Inferior parietal cortex (tissue), 1 donor: Measurements from ENCODE around the gene HMGCLL1.

ENCODE experiments used
- DNase-seq: peaks from one replicate; pipeline ENCODE4 v3.0.0-alpha.2; 2016; ENCODE audit errors: extremely low spot score

HMGCLL1 gene

DNA sequence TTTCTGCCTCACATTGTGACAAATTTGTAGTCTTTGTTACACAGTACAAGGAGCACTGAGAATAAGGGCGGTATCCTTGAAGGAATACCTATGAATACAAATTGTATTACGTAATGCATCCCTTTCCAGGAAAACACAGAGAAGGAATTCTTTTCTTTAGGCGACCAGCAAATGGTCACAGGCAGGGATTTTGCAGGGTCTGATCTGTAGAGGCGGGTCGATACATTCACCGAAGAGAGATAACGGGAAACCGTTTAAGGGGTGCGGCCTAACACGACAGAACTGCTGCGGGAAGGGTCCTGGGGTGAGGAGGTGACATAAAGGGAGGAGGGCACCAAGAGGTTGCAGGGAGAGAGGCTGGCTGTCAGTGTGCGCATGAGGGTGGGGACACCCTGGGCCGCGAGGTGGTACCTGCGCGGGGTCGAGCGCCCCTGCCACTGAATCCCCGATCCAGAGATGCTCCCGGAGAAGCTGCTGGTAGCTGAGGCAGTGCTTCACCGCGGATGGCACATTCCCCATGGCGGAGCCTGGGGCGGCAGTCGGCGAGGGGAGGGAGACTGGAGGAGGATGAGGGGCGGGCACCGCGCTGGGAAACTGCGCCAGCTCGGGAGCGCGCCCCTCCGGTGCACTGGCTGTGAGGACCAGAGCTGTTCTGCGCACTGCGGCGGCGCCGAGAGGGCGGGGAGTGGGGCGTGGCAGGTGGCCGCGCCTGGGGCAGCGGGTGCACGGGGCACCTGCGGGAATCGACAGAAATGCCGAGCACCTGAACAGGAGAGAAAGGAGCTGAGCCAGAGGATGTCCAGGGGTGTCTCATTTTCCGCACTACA is at the start of gene HMGCLL1:
HMGCLL1 (minus strand) TSS at position 656 of the 827 bp plus-strand sequence; CDS start at position 519, 137 bp downstream.
- DNase-seq, result peak; percentile 57

DNA sequence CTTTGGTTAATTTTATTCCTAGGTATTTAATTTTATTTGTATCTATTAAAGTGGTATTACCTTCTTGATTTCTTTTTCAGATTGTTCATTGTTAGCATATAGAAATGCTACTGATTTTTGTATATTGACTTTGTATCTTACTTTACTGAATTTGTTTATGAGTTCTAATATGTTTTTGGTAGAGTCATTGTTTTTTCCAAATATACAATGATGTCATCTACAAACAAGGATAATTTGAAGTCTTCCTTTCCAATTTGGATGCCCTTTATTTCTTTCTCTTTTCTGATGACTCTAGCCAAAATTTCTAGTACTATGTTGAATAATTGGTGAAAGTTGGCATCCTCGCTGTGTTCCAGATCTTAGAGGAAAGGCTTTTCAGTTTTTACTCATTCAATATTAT is 43.0 kb upstream of the HMGCLL1 start:
- DNase-seq, result no peak

DNA sequence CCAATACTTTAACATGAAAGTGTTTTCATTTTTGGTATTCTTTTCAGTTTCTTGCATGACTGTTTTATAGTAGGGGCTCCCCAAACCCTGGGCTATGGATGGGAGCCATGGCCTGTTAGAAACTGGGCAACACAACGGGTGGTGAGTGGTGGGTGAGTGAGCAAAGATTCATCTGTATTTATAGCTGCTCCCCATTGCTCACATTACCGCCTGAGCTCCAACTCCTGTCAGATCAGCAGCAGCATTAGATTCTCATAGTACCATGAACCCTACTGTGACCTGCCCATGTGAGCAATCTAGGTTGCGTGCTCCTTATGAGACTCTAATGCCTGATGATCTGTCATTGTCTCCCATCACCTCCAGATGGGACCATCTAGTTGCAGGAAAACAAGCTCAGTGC is 42.3 kb upstream of the HMGCLL1 start:
- DNase-seq, result no peak

DNA sequence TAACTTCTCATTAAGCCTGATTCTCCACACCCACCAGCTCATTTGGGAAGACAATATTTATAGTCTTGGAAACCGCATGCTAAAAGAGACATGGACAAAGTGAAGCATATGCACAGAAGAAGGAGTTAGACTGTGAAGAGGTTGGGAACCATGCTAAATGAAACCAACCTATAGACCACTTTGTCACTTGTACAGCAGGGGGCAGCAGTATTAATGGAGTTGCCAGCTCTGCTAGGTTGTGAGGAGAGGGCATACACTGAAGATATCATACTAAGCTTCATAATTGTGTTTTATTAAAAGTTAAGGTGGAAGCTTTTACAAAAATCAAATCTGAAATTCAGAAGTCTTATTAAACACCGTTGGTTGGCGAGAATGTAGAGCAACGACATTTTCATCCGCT is 38.3 kb upstream of the HMGCLL1 start:
- DNase-seq, result no peak

DNA sequence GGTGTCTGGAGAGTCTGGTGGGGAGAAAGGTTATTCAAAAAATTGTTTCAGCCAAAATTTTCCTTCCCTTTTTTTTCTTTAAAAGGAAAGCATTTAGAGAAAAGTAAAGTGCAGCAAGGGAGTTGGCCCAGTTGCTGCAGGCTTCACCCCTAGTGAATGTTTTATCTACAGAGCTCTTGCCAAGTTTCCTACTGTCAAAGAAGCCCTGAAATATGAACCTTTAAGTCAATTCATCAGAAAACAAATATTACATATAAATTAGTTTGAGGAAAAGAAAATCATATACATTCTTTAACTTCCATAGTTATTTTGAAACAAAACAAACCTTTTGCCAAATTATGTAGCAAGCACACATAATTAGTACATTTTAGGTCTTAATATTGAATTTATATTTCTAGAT is 25.0 kb upstream of the HMGCLL1 start:
- DNase-seq, result no peak

DNA sequence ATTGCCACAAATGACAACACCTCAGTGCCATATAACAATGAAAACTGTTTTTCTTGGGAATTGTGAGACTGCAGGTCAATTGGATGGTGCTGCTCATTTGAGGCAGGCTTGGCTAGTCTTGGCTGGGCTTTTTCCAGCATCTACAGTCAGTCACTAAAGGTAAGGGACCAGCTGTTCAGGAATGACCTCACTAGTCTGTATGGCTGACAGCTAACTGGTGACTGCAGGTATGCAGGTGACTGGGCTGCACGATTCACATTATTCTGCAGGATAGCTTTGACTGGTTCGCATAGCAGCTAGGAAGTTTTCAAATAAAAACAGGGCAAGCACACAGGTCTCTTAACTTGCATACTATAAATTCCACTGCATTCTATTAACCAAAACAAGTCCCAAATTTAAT is 22.1 kb upstream of the HMGCLL1 start:
- no peak for DNase-seq

DNA sequence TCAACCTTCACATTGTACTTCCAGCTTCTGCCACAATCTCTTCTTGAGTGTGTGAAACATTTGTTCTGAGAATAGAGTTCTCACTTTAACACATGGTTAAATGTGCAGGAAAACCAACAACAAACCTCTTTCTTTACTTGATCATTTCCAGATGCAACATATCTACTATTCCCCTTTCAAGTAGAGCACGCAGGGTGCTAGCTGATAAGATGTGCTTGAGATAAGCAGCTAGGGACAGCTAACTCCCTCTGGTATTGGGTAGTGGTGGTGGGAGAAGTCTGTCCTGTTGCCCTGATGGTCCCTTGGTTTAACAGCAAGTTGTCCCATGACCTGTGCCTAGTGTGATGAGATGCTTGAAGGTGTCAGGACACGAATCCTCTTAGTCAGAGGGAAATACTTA is 15.4 kb upstream of the HMGCLL1 start:
- DNase-seq, result no peak

DNA sequence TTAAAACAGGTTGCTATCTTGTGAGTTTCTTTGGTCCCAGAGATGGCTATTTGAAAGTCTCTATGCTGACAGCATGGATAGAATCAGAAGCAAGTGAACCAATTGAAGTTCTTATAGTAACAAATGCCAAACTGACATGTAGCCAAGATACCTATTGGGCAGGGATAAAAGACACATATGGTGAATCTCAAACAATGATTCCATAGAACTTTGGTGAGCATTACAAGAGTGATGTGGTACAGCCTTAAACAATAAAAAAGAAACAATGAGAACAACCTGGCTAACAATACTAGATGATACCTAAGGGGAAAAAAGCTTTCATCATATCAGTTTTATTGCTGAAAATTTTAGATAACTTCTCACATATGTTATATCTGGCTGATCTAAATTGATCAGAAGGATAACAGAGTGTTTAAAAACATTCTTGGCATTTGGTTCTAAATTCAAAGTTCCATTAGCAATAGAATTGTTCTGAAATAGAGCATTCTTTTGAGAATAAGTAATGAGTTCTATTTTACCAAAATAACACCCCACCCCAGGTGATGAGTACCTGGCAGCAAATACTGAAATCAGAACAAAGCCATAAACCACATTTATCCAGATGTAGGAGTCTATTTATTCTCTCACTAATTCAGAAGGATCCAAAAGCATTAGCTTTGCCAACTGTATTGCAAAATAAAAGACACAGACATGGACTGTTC is 5.8 kb upstream of the HMGCLL1 start:
- DNase-seq, result no peak

DNA sequence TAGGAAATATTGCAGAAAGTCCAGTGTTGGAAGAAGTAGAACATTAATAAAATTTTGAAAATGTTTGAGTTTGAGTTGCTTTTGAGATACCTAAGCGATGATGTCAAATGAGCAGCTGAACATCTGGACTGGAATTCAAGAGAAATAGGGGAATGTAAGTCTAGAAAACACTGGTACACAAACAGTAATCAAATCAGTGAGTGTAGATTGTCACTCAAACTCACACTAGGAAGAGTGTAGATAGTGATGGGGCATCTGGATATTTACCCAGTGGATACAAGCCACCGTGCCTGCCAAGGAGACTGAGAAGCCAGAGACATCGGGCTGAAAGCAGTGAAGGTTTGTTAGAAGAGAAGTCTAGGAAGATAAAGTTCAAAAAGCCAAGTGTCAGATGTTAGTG is 2.2 kb downstream of the HMGCLL1 start:
- no peak for DNase-seq

DNA sequence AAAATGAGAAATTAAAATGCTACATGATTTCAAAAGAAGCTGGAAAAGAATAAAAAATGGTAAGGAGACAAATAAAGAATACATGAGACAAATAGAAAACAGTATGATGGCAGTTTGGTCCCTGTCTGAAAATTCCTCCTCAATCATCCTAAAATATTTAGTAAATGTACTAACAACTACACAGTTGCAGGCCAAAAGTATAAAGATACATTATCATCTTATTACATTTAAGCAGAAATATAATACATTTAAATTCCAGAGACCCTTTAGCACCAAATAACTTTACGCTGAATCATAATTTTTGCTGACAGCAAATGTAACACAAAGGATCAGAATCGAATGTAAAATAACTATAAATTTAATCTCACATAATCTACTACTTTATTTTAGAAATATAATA is 4.4 kb downstream of the HMGCLL1 start:
- no peak for DNase-seq

DNA sequence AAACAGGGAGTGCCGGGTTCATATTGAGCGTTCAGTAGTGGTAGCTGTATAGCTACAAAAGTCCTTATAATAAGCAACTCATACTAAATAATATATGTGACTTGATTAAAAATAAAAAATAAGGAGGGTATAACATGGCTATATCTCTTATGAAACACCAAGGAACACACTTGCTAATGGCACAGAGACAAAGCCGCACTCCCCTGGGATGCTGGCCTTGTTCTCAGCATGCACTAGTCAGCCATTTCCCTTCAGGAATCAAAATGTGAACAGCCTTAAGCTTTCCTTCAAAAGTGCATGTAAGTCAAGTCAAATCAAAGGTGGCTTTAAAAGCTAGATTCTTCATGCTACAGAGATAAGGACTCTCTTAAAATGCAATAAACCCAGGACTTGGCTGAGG is 9.4 kb downstream of the HMGCLL1 start:
- no peak for DNase-seq

DNA sequence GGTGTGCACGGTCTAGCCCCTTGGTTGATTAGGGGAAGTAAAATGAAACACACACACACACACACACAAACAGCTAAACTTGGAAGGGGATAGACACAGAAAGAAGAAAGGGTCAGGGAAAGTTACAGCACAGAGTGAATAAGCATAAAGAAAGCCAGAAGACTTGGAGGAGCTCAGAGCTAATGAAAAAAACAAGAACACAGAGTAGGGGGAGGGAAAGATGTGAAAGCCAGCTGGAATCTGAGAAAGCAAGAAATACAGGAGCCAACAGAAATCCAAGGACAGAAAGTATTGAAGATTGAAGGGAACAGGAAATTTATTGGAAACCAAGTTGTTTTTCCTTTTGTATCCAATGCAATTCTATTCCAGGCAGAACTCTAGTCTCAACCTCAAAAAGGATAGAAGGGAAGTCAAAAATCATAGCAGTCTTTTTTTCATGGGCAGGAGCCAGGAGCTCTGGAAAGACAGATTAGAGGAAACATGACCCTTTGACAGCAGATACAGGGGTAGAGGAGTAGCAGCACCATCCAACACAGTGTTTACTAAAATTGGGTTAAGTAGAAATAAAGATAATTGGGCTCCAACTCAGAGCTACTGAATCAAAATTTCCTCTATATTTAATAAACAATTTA is 10.1 kb downstream of the HMGCLL1 start:
- no peak for DNase-seq

DNA sequence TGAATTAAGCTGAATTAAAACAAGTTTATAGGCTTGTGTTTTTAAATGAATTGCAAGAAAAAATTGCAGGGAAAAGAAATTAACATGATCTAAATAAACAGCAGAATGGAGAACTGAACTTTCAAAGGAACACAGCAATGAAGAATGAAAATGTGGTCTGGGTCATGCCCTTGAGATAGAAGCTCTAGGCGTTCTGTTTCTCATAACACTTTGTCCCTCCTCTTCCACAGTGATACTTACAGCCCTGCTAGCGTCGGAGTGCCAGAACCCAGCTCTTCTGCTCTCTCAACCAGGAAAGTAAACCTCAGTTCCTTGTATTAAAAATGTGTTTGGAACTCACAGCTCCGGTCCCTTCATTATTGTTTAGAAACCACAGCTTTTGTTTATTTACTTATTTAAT is 11.4 kb downstream of the HMGCLL1 start:
- DNase-seq, result no peak

DNA sequence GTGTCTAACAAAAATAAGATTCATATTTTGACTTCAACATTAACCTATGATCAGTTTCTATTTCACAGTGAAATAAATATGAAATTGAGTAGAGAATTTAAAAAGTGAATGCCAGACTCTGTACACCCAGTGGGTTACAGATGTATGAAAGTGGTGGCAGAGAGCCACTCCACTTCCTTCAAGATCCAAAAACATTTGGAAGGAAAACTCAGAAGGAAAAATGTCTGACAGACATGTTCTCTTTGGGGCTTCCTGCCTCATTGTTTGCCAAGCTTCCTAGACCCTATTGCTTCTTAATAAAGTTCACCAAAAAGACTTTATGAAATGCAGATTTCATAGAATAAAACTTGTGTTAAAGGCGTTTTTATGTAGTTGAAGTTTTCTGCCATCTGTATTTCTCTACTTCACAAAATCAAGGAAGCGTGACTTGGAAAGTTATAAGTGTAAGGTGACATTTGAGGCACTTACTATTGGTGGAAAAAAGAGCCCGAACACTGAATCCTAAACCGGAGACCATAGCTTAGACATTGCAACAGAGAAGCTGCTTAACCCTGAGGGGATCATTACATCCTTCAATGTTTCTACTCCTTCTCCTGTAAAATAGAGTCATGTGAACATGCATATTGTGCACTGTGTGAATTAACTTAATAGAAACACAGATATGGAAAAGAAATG is 12.8 kb downstream of the HMGCLL1 start:
- DNase-seq, result no peak

DNA sequence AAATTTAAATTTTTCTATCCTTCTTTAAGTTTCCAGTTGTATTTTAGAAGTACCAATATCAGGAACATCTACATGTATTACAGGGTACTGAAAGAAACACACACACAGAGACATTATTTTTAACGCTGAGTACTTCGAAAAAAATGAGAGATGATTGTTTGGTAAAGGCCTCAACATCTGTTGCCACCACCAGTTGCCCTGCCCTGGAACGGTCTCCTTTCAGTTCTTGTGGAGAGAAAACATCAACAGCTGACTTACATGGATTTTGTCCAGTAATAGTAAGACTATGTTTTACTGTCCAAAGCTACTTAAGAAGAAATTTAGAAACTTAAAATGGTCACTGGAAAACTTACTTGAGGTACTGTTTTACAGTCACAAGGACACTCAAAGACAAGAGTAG is 16.7 kb downstream of the HMGCLL1 start:
- DNase-seq, result no peak

DNA sequence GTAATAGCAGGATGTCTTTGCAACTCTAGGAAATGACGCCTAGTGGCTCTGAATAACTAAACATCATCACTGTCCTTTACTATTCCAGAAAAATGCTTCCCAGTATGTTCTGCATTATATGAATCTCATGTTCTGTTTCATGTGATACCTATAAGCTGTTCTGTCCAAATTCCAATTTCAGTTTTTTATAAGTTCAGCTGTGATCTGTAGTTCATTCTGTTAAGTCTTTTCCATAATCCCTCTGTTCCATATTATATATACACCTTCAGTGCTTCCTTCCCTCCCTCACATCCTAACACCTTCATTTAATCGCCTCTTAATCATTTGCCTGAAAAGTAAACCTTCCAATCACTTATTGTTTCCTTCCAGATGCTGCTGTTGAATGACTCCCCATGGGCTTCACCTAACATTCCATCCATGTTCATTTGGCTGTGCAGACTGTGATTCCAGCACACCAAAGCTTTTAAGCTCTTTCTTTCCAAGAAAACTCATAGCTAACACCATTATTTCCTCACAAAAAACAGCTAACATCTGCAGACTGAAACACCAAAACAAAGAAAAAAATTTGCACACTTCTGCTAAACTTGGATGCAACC is 18.6 kb downstream of the HMGCLL1 start:
- no peak for DNase-seq

DNA sequence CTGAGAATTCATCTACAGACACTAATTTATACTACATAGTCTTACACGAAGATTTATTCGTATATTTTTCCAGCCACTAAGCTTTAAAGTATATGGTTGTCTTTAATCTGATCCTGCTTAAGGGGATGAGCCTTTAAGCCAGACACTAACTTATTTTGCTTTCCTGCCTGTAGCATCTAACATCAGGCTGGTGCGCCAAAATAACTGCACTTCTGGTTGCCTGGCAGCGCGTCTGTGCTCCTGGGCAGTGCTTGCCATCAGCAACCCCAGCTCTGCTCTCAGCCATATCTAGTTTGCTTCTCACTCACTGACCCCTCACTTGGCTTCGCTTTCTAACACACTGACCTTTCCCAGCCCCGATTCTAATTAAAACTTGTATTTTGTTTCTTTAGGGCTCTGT is 21.8 kb downstream of the HMGCLL1 start:
- no peak for DNase-seq

DNA sequence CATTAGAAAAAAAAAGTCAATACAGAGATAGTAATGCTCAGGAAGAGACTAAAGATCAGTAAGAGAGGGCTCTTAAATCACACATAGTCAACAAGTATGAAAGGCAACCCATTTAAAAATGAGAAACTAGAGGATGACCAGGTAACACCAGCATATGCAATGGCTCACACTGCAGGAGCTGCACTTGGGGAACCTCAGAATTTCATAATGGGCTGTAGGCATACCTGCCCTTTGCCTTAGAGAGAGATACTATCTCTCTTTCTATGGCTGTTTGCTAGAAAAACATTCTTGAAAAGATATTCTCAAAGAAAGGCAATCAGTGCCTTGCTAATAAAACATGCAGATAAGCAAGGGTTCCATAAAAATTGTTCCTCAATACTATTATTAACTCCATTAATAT is 33.2 kb downstream of the HMGCLL1 start:
- no peak for DNase-seq

DNA sequence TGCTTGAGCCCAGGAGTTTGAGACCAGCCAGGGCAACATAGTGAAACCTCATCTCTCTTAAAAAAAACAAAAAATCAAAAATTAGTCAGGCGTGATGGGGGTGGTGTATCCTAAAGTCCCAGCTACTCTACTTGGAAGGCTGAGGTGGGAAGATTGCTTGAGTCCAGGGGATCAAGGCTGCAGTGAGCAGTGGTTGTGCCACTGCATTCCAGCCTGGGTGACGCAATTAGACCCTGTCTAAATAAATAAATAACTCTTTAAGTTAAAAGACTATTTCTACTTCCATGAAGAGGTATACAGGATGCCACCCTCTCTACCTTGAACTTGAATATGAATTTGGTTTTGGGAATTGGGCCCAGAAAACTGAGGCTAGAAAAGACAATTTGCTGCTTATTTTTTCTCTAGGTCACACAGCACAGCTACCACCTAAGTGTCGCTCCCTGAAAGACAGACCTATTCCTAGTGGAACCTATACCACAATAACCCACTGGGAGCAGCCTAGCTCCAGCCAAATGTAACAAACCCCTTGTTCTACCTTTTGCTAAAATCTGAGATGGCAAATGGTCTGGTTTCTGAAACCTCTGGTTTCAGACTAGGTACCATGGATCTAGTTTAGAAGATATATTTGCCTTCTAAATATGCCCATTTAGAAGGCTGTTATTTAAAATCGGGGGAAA is 35.2 kb downstream of the HMGCLL1 start:
- no peak for DNase-seq

DNA sequence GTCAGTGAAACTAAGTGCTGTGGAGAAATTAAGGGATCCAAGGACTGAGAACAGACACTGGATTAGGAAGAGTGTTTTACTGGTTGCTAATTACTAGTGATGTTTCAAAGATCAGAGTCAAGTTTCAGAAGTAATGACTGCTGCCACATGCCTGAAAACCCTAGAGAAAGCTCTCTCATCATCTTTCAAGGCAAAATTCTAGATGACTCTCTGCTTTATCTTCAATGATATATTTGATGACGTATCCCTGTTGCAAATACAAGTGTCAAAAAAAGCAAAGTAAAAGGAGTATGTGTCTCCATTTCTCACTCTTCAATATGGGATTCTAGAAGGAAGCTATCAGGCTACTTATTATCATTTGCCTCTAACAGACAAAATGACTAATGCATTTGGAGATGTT is 38.0 kb downstream of the HMGCLL1 start:
- no peak for DNase-seq

DNA sequence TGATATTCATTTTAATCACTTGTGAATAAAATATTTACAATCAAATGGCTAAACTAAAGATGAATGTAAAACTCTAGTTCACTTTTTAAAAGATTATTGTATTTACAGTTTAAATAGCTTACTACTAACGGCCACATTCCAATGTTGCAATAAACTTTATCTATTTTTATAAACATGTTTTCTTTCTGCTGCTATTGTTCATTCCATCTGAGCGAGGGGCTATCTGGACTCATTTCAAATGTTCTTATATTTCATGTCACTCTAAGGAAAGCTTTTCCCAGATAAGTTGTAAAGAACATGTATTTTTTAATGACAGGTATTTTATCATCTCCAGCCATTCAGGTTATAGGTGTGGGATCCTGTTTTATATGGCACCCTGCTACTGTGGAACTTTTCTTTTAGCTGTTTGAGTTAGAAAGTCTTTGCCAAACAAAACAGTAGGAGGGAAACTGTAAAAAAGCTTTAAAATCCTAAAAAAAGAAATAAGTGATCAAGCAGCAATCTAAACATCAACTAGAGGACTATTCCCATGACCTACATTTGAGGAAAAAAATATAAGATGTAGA is 42.5 kb downstream of the HMGCLL1 start:
- no peak for DNase-seq
